ENCODE data around the gene ARHGAP10.

Gene ARHGAP10

GRCh38 chr4:147822128-147822527 is 90.2 kb downstream of the ARHGAP10 start:
- Histone ChIP-seq H3K27me3 (no peaks in the 10 kb centered on the region), H3K4me3 (no peak overlapping the region), H3K4me2 (no peak overlapping the region), H3K36me3 (peaks cover 6% of the 10 kb centered on the region; the same call in 1 of the 2 replicates), H3K9me3 (no peaks in the 10 kb centered on the region), H4K20me1 (no peaks in the 10 kb centered on the region), H3K9ac (no peak overlapping the region), H3K27ac (no peak overlapping the region), H3K4me1 (no peaks in the 10 kb centered on the region)
- TF ChIP-seq Cebpa-rat (IDR thresholded peaks at IDR 0.05), result no peak

GRCh38 chr4:147823130-147823529 is 91.2 kb downstream of the ARHGAP10 start:
- Histone ChIP-seq H3K36me3 (peaks cover 6% of the 10 kb centered on the region; the same call in 1 of the 2 replicates), H3K4me2 (no peak overlapping the region), H4K20me1 (no peaks in the 10 kb centered on the region), H3K27me3 (no peaks in the 10 kb centered on the region), H3K4me3 (no peak overlapping the region), H3K9me3 (no peaks in the 10 kb centered on the region), H3K27ac (no peak overlapping the region), H3K9ac (no peak overlapping the region), H3K4me1 (no peaks in the 10 kb centered on the region)
- TF ChIP-seq Cebpa-rat (IDR thresholded peaks at IDR 0.05), result no peak

GRCh38 chr4:147824316-147824715 is 92.4 kb downstream of the ARHGAP10 start:
- no peaks in the 10 kb centered on the region for H3K27me3 ChIP-seq
- no peak for TF ChIP-seq Cebpa-rat (IDR thresholded peaks at IDR 0.05)
- no peak overlapping the region for H3K9ac ChIP-seq
- no peak overlapping the region for H3K27ac ChIP-seq
- no peaks in the 10 kb centered on the region for H3K4me1 ChIP-seq
- no peak overlapping the region for H3K4me2 ChIP-seq
- no peaks in the 10 kb centered on the region for H3K9me3 ChIP-seq
- H3K36me3 ChIP-seq, result peaks cover 6% of the 10 kb centered on the region; the same call in 1 of the 2 replicates
- no peaks in the 10 kb centered on the region for H4K20me1 ChIP-seq
- no peak overlapping the region for H3K4me3 ChIP-seq

GRCh38 chr4:147824884-147825283 is 93.0 kb downstream of the ARHGAP10 start:
- H3K4me1 ChIP-seq, result no peaks in the 10 kb centered on the region
- no peaks in the 10 kb centered on the region for H3K27me3 ChIP-seq
- H3K4me2 ChIP-seq, result no peak overlapping the region
- H3K36me3 ChIP-seq, result peaks cover 6% of the 10 kb centered on the region; the same call in 1 of the 2 replicates
- H3K9me3 ChIP-seq, result no peaks in the 10 kb centered on the region
- H3K27ac ChIP-seq, result no peak overlapping the region
- H4K20me1 ChIP-seq, result no peaks in the 10 kb centered on the region
- no peak for TF ChIP-seq Cebpa-rat (IDR thresholded peaks at IDR 0.05)
- no peak overlapping the region for H3K9ac ChIP-seq
- H3K4me3 ChIP-seq, result no peak overlapping the region

- no peaks in the 10 kb centered on the region for H3K4me1 ChIP-seq
- TF ChIP-seq Cebpa-rat (IDR thresholded peaks at IDR 0.05), result no peak
- no peak overlapping the region for H3K27ac ChIP-seq
These were observed 93.8 kb downstream of the ARHGAP10 start for GRCh38 chr4:147825451-147826287.

GRCh38 chr4:147826288-147826646 is 94.4 kb downstream of the ARHGAP10 start:
- Histone ChIP-seq H3K9ac (no peak overlapping the region), H3K4me2 (no peak overlapping the region), H3K4me3 (no peak overlapping the region), H3K27me3 (no peaks in the 10 kb centered on the region), H3K36me3 (peaks cover 6% of the 10 kb centered on the region; the same call in 1 of the 2 replicates), H3K4me1 (no peaks in the 10 kb centered on the region), H3K27ac (no peak overlapping the region), H3K9me3 (no peaks in the 10 kb centered on the region), H4K20me1 (no peaks in the 10 kb centered on the region)
- no peak for TF ChIP-seq Cebpa-rat (IDR thresholded peaks at IDR 0.05)

More at GRCh38 chr4:147825451-147826287, 93.8 kb downstream of the ARHGAP10 start:
- no peak overlapping the region for H3K4me2 ChIP-seq
- no peaks in the 10 kb centered on the region for H3K27me3 ChIP-seq
- peaks cover 6% of the 10 kb centered on the region; the same call in 1 of the 2 replicates for H3K36me3 ChIP-seq
- H3K9me3 ChIP-seq, result no peaks in the 10 kb centered on the region
- H3K4me3 ChIP-seq, result no peak overlapping the region
- no peak overlapping the region for H3K9ac ChIP-seq
- no peaks in the 10 kb centered on the region for H4K20me1 ChIP-seq

- TF ChIP-seq Cebpa-rat (IDR thresholded peaks at IDR 0.05), result no peak
- H3K9ac ChIP-seq, result no peak overlapping the region
These were observed 96.5 kb downstream of the ARHGAP10 start for GRCh38 chr4:147828331-147828905.

GRCh38 chr4:147829401-147830101 is 97.7 kb downstream of the ARHGAP10 start:
- Histone ChIP-seq H3K9me3 (0 out of 2 replicates have a peak, but pooled peaks cover 4% of the 10 kb centered on the region), H3K4me2 (no peak overlapping the region), H3K27me3 (no peaks in the 10 kb centered on the region), H3K4me1 (no peaks in the 10 kb centered on the region), H3K27ac (no peak overlapping the region), H3K36me3 (peaks cover 9% of the 10 kb centered on the region; the same call in 1 of the 2 replicates), H3K9ac (no peak overlapping the region), H4K20me1 (no peaks in the 10 kb centered on the region), H3K4me3 (no peak overlapping the region)
- TF ChIP-seq Cebpa-rat (IDR thresholded peaks at IDR 0.05), result no peak

More at GRCh38 chr4:147828331-147828905, 96.5 kb downstream of the ARHGAP10 start:
- Histone ChIP-seq H4K20me1 (no peaks in the 10 kb centered on the region), H3K4me1 (no peaks in the 10 kb centered on the region), H3K27ac (no peak overlapping the region), H3K36me3 (peaks cover 12% of the 10 kb centered on the region; the same call in 1 of the 2 replicates), H3K9me3 (0 out of 2 replicates have a peak, but pooled peaks cover 4% of the 10 kb centered on the region), H3K4me3 (no peak overlapping the region), H3K27me3 (no peaks in the 10 kb centered on the region), H3K4me2 (no peak overlapping the region)

- H3K9me3 ChIP-seq, result 0 out of 2 replicates have a peak, but pooled peaks cover 4% of the 10 kb centered on the region
- H3K27me3 ChIP-seq, result no peaks in the 10 kb centered on the region
- H3K36me3 ChIP-seq, result 0 out of 2 replicates have a peak, but pooled peaks cover 6% of the 10 kb centered on the region
- no peaks in the 10 kb centered on the region for H4K20me1 ChIP-seq
- no peak overlapping the region for H3K9ac ChIP-seq
- H3K4me3 ChIP-seq, result no peak overlapping the region
- no peak for TF ChIP-seq Cebpa-rat (IDR thresholded peaks at IDR 0.05)
- no peak overlapping the region for H3K4me2 ChIP-seq
- H3K27ac ChIP-seq, result no peak overlapping the region
- H3K4me1 ChIP-seq, result no peaks in the 10 kb centered on the region
These were observed 98.2 kb downstream of the ARHGAP10 start for GRCh38 chr4:147830102-147830463.
